ENCODE data around the gene FGF14.

FGF14 gene

GRCh38 chr13:101747039-101747438, 654.8 kb downstream of the FGF14 start:
- DNase-seq (ENCODE audit: low read depth in 2 of 3, low spot score in 2 of 3): no peak

GRCh38 chr13:101746513-101746912, 655.3 kb downstream of the FGF14 start:
- no peak for DNase-seq (ENCODE audit: low read depth in 2 of 3, low spot score in 2 of 3)

GRCh38 chr13:101739382-101740178, 662.3 kb downstream of the FGF14 start:
- DNase-seq (ENCODE audit: low read depth in 2 of 3, low spot score in 2 of 3): no peak

- DNase-seq (ENCODE audit: low read depth in 2 of 3, low spot score in 2 of 3): no peak
Measured at GRCh38 chr13:101738336-101738735, 663.5 kb downstream of the FGF14 start.

GRCh38 chr13:101736566-101736965, 665.3 kb downstream of the FGF14 start:
- DNase-seq (ENCODE audit: low read depth in 2 of 3, low spot score in 2 of 3): no peak

- DNase-seq (ENCODE audit: low read depth in 2 of 3, low spot score in 2 of 3): no peak
Measured at GRCh38 chr13:101730420-101731000, 671.3 kb downstream of the FGF14 start.

GRCh38 chr13:101728615-101729014, 673.2 kb downstream of the FGF14 start:
- no peak for DNase-seq (ENCODE audit: low read depth in 2 of 3, low spot score in 2 of 3)

GRCh38 chr13:101728021-101728420, 673.8 kb downstream of the FGF14 start:
- no peak for DNase-seq (ENCODE audit: low read depth in 2 of 3, low spot score in 2 of 3)

GRCh38 chr13:101727118-101727517, 674.7 kb downstream of the FGF14 start:
- no peak for DNase-seq (ENCODE audit: low read depth in 2 of 3, low spot score in 2 of 3)

GRCh38 chr13:101726681-101727080, 675.2 kb downstream of the FGF14 start:
- DNase-seq (ENCODE audit: low read depth in 2 of 3, low spot score in 2 of 3): no peak

- no peak for DNase-seq (ENCODE audit: low read depth in 2 of 3, low spot score in 2 of 3)
Measured at GRCh38 chr13:101718496-101718895, 683.4 kb downstream of the FGF14 start.

GRCh38 chr13:101717353-101717752, 684.5 kb downstream of the FGF14 start:
- no peak for DNase-seq (ENCODE audit: low read depth in 2 of 3, low spot score in 2 of 3)

- no peak for DNase-seq (ENCODE audit: low read depth in 2 of 3, low spot score in 2 of 3)
Measured at GRCh38 chr13:101714195-101714594, 687.7 kb downstream of the FGF14 start.

- DNase-seq (ENCODE audit: low read depth in 2 of 3, low spot score in 2 of 3): no peak
Measured at GRCh38 chr13:101712026-101712348, 689.9 kb downstream of the FGF14 start.

GRCh38 chr13:101711307-101712025, 690.4 kb downstream of the FGF14 start:
- DNase-seq (ENCODE audit: low read depth in 2 of 3, low spot score in 2 of 3): no peak

- no peak for DNase-seq (ENCODE audit: low read depth in 2 of 3, low spot score in 2 of 3)
Measured at GRCh38 chr13:101709952-101710351, 691.9 kb downstream of the FGF14 start.

GRCh38 chr13:101708115-101708514, 693.7 kb downstream of the FGF14 start:
- DNase-seq (ENCODE audit: low read depth in 2 of 3, low spot score in 2 of 3): no peak

- DNase-seq (ENCODE audit: low read depth in 2 of 3, low spot score in 2 of 3): no peak
Measured at GRCh38 chr13:101707659-101708058, 694.2 kb downstream of the FGF14 start.

GRCh38 chr13:101706651-101707050, 695.2 kb downstream of the FGF14 start:
- no peak for DNase-seq (ENCODE audit: low read depth in 2 of 3, low spot score in 2 of 3)

GRCh38 chr13:101703838-101704237, 698.0 kb downstream of the FGF14 start:
- no peak for DNase-seq (ENCODE audit: low read depth in 2 of 3, low spot score in 2 of 3)

- DNase-seq (ENCODE audit: low read depth in 2 of 3, low spot score in 2 of 3): no peak
Measured at GRCh38 chr13:101703081-101703480, 698.8 kb downstream of the FGF14 start.

GRCh38 chr13:101700598-101700997, 701.2 kb downstream of the FGF14 start:
- DNase-seq (ENCODE audit: low read depth in 2 of 3, low spot score in 2 of 3): no peak
